Neutrophil (primary cell): ENCODE measurements around the gene CCDC66.
"Not testable (repeated sequence)": the region's sequence is repeated elsewhere in the genome, so short reads cannot be mapped to it uniquely, and the experiment has no call there.

Experiments
- H3K27ac ChIP-seq: fragments of 200-600 bp; sonication (generic); 2 replicates; pipeline ENCODE4 v1.5.1; 2016; ENCODE audit warnings: mild to moderate bottlenecking, moderate library complexity
- H3K27me3 ChIP-seq: fragments of 200-600 bp; sonication (generic); 2 replicates; pipeline ENCODE4 v1.6.0; 2016; ENCODE audit warnings: mild to moderate bottlenecking
- H3K36me3 ChIP-seq: fragments of 200-600 bp; sonication (generic); 2 replicates; pipeline ENCODE4 v1.5.1; 2017
- H3K4me1 ChIP-seq, 2 experiments: fragments of 200-600 bp in 1 of 2; sonication (generic) in 1 of 2; 1 replicate in 1 of 2; 2 replicates in 1 of 2; pipeline versions ENCODE4 v1.5.1 to v1.6.1; 2013 to 2016; ENCODE audit warnings: low read depth in 1 of 2, low read length in 1 of 2, mild to moderate bottlenecking in 1 of 2, moderate library complexity in 1 of 2; ENCODE audit not compliant: control insufficient read depth in 1 of 2, insufficient read depth in 1 of 2
- H3K4me3 ChIP-seq, 2 experiments: fragments of 200-600 bp in 1 of 2; sonication (generic) in 1 of 2; 1 replicate in 1 of 2; 2 replicates in 1 of 2; pipeline ENCODE4 v1.5.1; 2013 to 2016; ENCODE audit warnings: low read depth in 1 of 2, low read length in 1 of 2, mild to moderate bottlenecking in 1 of 2, moderate library complexity in 1 of 2
- H3K9me3 ChIP-seq: fragments of 200-600 bp; sonication (generic); 2 replicates; pipeline ENCODE4 v1.5.1; 2016
- TF ChIP-seq, protein P1 (sequence below): fragments of 200-600 bp; sonication (generic); IDR thresholded peaks from 2 replicates; pipeline ENCODE4 v1.5.1; 2016; ENCODE audit warnings: antibody characterized with exemption

Gene CCDC66

DNA sequence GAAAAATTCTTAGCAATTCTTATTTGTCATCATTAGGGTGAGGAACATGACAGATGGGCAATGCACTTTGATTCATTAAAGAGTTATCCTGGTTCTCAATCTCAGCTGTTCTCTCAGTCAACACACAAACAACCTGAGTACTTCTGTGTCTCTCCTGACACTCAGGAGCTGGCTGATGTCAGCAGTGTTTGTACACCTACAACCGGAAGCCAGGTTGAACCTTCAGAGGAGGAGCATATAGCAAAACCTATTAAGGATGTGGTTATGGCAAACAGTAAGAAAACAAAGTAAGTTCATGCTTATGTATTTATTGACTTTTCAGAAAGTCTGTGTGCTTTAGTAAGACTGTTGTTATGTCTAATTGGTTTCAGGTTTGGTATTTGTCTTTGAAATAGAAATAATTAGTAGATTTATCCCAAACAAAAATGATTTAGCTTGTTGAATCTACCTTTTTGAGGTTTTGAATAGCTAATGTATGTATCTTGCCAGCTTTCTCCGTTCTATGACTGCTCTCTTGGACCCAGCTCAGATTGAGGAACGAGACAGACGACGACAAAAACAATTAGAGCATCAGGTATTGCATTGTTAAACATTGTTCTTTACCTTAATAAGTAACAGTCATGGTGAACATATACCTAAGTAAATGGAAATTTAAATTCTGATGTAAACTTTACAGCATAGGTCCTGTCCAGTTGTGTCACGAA, 36.6 kb downstream of the CCDC66 start:
- H3K4me3 ChIP-seq: no peak overlapping the region
- no peaks in the 10 kb centered on the region for H3K9me3 ChIP-seq
- H3K27ac ChIP-seq: no peak overlapping the region
- peaks cover 4% of the 10 kb centered on the region for H3K36me3 ChIP-seq
- H3K27me3 ChIP-seq: no peaks in the 10 kb centered on the region
- peaks cover 35 to 45% of the 10 kb centered on the region in 2 experiments for H3K4me1 ChIP-seq
- TF ChIP-seq, protein P1, sequence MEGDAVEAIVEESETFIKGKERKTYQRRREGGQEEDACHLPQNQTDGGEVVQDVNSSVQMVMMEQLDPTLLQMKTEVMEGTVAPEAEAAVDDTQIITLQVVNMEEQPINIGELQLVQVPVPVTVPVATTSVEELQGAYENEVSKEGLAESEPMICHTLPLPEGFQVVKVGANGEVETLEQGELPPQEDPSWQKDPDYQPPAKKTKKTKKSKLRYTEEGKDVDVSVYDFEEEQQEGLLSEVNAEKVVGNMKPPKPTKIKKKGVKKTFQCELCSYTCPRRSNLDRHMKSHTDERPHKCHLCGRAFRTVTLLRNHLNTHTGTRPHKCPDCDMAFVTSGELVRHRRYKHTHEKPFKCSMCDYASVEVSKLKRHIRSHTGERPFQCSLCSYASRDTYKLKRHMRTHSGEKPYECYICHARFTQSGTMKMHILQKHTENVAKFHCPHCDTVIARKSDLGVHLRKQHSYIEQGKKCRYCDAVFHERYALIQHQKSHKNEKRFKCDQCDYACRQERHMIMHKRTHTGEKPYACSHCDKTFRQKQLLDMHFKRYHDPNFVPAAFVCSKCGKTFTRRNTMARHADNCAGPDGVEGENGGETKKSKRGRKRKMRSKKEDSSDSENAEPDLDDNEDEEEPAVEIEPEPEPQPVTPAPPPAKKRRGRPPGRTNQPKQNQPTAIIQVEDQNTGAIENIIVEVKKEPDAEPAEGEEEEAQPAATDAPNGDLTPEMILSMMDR: no peak

DNA sequence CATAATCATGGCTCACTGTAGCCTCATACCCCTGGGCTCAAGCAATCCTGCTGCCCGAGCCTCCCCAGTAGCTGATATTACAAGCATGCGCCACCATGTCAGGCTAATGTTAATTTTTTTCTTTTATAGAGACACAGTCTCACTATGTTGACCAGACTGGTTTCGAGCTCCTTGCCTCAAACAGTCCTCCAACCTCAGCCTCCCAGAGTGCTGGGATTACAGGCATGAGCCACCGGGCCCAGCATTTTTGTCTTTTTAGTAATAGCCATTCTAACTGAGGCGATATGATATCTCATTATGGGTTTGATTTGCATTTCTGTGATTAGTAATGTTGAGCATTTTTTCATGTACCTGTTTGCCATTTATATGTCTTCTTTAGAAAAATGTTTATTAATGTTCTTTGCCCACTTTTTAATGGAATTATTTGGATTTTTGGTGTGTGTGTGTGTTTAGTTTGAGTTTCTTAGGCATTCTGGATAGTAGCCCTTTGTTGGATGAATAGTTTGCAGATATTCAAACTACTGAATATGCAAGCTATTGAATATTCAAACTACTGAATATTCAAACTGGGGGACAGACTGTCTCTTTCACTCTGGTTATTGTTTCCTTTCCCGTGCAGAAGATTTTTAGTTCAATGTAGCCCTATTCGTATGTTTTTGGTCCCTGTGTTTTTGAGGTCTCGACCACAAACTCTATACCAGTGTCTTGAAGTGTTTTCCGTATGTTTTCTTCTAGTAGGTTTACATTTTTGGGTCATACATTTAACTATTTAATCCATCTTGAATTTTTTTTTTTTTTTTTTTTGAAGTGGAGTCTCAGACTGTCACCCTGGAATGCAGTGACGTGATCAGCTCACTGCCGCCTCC, 39.2 kb downstream of the CCDC66 start:
- H3K4me3 ChIP-seq: no peak overlapping the region
- peaks cover 21 to 28% of the 10 kb centered on the region in 2 experiments for H3K4me1 ChIP-seq
- no peaks in the 10 kb centered on the region for H3K9me3 ChIP-seq
- H3K27ac ChIP-seq: no peak overlapping the region
- H3K27me3 ChIP-seq: no peaks in the 10 kb centered on the region
- H3K36me3 ChIP-seq: peaks cover 4% of the 10 kb centered on the region
- TF ChIP-seq, protein P1: no peak

DNA sequence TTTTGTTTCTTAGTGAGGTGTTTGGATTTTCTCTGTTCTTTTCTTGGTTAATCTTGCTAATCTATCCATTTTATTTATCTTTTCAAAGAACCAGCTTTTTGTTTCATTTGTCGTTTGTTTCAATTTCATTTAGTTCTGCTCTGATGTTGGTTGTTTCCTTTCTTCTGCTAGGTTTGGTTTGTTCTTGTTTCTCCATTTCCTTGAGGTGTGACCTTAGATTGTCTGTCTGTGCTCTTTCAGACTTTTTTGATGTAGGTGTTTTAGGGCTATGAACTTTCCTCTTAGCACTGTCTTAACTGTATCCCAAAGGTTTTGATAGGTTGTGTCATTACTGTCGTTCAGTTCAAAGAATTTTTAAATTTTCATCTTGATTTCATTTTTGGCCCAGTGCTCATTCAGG, 51.5 kb downstream of the CCDC66 start:
- not testable (repeated sequence) for H3K27me3 ChIP-seq, H3K4me3 ChIP-seq, H3K9me3 ChIP-seq
- Histone ChIP-seq H3K27ac (peak overlapping the region; percentile 42), H3K4me1 (peaks cover 0 to 15% of the 10 kb centered on the region in 2 experiments), H3K36me3 (peaks cover 14% of the 10 kb centered on the region)

DNA sequence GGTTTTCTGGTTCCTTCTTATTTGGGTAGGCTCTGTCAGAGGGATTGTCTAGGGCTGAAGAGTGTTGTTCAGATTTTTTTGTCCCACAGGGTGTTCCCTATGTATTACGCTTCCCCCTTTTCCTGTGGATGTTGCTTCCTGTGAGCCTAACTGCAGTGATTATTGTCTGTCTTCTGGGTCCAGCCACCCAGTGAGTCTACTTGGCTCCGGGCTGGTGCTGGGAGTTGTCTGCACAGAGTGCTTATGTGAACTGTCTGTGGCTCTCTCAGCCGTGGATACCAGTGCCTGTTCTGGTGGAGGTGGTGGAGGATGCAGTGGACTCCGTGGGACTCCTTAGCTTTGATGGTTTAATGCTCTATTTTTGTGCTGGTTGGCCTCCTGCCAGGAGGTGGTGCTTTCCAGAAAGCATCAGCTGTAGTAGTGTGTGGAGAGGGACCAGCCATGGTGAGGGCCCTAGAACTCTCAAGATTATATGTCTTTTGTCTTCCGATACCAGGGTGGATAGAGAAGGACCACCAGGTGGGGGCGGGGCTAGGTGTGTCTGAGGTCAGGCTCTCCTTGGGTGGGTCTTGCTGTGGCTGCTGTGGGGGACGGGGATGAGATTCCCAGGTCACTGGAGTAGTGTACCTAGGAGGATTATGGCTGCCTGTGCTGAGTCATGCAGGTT, 53.8 kb downstream of the CCDC66 start:
- TF ChIP-seq, protein P1: no peak
- Histone ChIP-seq H3K27me3 (no peaks in the 10 kb centered on the region), H3K4me3 (no peak overlapping the region), H3K4me1 (peaks cover 0 to 15% of the 10 kb centered on the region in 2 experiments), H3K9me3 (no peaks in the 10 kb centered on the region), H3K36me3 (peaks cover 22% of the 10 kb centered on the region), H3K27ac (no peak overlapping the region)

DNA sequence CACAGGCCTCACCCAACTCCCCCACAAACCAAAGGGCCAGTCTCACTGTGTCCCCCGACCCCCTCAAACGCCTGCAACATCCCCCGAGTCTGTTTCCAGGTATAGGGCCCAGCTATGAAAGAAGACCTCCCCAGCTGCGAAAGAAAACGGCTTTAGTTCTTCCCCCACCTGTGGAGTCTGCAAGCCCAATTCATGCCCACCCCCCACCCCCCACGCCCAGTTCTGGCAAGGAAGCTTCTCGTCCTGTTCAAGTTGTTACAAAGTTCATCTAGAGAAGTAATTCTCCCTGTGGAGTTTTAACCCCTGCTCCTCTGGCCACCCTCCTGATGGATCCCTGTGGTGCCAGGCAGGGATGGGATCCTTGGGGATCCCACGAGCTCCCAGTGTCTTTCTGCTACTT, 54.4 kb downstream of the CCDC66 start:
- H3K27ac ChIP-seq: no peak overlapping the region
- no peaks in the 10 kb centered on the region for H3K27me3 ChIP-seq
- TF ChIP-seq, protein P1: no peak
- no peaks in the 10 kb centered on the region for H3K9me3 ChIP-seq
- H3K4me3 ChIP-seq: no peak overlapping the region
- peaks cover 16% of the 10 kb centered on the region for H3K36me3 ChIP-seq
- peaks cover 0 to 15% of the 10 kb centered on the region in 2 experiments for H3K4me1 ChIP-seq
